ENCODE measurements around the gene HNRNPA1.
"Not testable (repeated sequence)": the region's sequence is repeated elsewhere in the genome, so short reads cannot be mapped to it uniquely, and the experiment has no call there.

HNRNPA1 gene

GRCh38 chr12:54280468-54281260 is at the start of gene HNRNPA1:
Gene HNRNPA1, plus strand, starts transcription at chr12:54280726. Its CDS starts 82 bp downstream, at chr12:54280808.
- peak within 1 kb of the TSS; percentile 84 for H3K4me3 ChIP-seq (ENCODE audit: low read depth, low read length)
- TF ChIP-seq, protein P1, sequence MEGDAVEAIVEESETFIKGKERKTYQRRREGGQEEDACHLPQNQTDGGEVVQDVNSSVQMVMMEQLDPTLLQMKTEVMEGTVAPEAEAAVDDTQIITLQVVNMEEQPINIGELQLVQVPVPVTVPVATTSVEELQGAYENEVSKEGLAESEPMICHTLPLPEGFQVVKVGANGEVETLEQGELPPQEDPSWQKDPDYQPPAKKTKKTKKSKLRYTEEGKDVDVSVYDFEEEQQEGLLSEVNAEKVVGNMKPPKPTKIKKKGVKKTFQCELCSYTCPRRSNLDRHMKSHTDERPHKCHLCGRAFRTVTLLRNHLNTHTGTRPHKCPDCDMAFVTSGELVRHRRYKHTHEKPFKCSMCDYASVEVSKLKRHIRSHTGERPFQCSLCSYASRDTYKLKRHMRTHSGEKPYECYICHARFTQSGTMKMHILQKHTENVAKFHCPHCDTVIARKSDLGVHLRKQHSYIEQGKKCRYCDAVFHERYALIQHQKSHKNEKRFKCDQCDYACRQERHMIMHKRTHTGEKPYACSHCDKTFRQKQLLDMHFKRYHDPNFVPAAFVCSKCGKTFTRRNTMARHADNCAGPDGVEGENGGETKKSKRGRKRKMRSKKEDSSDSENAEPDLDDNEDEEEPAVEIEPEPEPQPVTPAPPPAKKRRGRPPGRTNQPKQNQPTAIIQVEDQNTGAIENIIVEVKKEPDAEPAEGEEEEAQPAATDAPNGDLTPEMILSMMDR (IDR thresholded peaks at IDR 0.05; ENCODE audit: control insufficient read depth, extremely low read depth, insufficient read depth) = no peak
- peak; percentile 100 for DNase-seq (ENCODE audit: low read depth)

DNA sequence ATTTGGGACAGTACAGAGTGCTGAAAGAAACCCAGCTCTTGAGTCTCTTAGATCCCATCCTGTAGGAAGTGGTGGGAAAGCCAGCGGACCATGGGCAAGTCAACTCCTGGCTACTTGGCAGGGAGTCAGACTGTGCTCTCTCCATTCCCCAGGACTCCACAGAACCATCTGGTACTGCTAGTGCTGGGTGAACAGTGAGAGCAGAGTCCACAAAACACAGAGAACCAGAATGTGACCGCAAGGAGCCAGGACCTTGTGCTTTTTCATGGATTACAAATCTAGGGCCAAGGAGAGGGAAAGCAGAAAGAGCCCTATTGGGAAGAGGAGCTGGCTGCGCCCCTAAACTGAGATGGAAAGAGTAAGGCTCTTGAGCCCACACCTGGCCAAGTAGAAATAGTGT is 49.3 kb upstream of the HNRNPA1 start:
- not testable (repeated sequence) for DNase-seq (ENCODE audit: low read depth); H3K4me3 ChIP-seq (ENCODE audit: low read depth, low read length)

- DNase-seq (ENCODE audit: low read depth) = no peak
- TF ChIP-seq, protein P1 (IDR thresholded peaks at IDR 0.05; ENCODE audit: control insufficient read depth, extremely low read depth, insufficient read depth) = no peak
- no peak overlapping the region for H3K4me3 ChIP-seq (ENCODE audit: low read depth, low read length)
These were observed 47.7 kb upstream of the HNRNPA1 start for GRCh38 chr12:54232790-54233189.

DNA sequence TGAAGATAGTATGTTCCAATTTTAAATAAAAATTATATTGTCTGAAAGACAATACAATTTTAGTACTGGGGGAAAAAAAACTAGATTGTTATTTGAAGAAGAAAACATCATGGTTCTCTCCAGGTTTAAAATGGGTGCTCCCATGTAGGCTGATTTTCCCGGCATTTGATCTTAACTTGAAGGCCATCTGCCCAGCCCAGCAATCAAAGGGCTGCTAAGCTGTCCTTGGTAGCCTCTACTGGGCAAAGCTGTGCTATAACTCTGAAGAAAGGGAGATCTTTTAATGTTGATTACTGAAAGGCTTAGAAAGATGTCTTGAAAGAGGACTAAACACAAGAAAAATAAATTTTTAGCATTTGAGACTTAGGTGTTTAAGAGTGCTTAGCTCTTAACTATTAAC is 42.0 kb upstream of the HNRNPA1 start:
- TF ChIP-seq, protein P1 (IDR thresholded peaks at IDR 0.05; ENCODE audit: control insufficient read depth, extremely low read depth, insufficient read depth) = no peak
- no peak overlapping the region for H3K4me3 ChIP-seq (ENCODE audit: low read depth, low read length)
- DNase-seq (ENCODE audit: low read depth) = no peak

DNA sequence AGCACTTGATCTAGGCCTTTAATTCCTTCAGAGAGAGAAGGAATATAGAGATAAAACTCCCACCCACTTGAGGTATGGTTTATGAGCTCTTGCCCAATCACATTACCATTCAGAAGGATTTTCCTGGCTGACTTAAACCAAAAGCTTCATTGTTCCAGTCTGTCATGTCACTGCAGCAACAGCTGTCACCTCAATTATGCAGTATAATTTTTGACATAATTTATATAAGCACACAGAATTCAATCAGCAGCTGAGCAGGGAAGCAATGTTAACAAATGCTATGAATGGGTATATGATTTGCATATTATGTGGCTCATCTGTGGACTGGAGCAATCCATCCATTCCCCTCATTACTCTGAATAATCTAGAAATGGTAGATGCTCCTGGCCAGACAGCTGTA is 40.9 kb upstream of the HNRNPA1 start:
- TF ChIP-seq, protein P1 (IDR thresholded peaks at IDR 0.05; ENCODE audit: control insufficient read depth, extremely low read depth, insufficient read depth) = no peak
- DNase-seq (ENCODE audit: low read depth) = no peak
- no peak overlapping the region for H3K4me3 ChIP-seq (ENCODE audit: low read depth, low read length)

- no peak for DNase-seq (ENCODE audit: low read depth)
- H3K4me3 ChIP-seq (ENCODE audit: low read depth, low read length) = no peak overlapping the region
- TF ChIP-seq, protein P1 (IDR thresholded peaks at IDR 0.05; ENCODE audit: control insufficient read depth, extremely low read depth, insufficient read depth) = no peak
These were observed 40.4 kb upstream of the HNRNPA1 start for GRCh38 chr12:54240129-54240528.

GRCh38 chr12:54240971-54241588 is 39.4 kb upstream of the HNRNPA1 start:
- no peak overlapping the region for H3K4me3 ChIP-seq (ENCODE audit: low read depth, low read length)
- TF ChIP-seq, protein P1 (IDR thresholded peaks at IDR 0.05; ENCODE audit: control insufficient read depth, extremely low read depth, insufficient read depth) = no peak
- no peak for DNase-seq (ENCODE audit: low read depth)
